Adrenal gland (tissue), 12 donors: ENCODE data around the gene PPP2R5A. TPM values are rescaled to one million over a fixed set of nuclear protein-coding genes. Genes with fewer than 3 reads are reported as not detected.
A peak's percentile ranks its signal among the peaks of the same experiment; 100 is the strongest.

Experiments
- DNase-seq, 7 donors: peaks; one replicate each; pipeline ENCODE4 v3.0.0-alpha.2; 2019 to 2020
- H3K27ac ChIP-seq, 5 donors: fragments of 200-600 bp; sonication (generic) in 4 of 5; 1 replicate in 3 of 5; 2 replicates in 2 of 5; pipeline versions ENCODE4 v1.5.1 to v1.8.0; 2016 to 2020; ENCODE audit warnings: mild to moderate bottlenecking in 1 of 5
- H3K27me3 ChIP-seq: fragments of 200-600 bp; 2 replicates; pipeline ENCODE4 v1.8.0; 2021
- H3K36me3 ChIP-seq, 2 donors: fragments of 200-600 bp; replicated peaks in 1 of 2; 1 replicate in 1 of 2; 2 replicates in 1 of 2; pipeline versions ENCODE4 v1.5.1 to v1.8.0; 2018 to 2022
- H3K4me1 ChIP-seq, 2 donors: fragments of 200-600 bp; replicated peaks in 1 of 2; 1 replicate in 1 of 2; 2 replicates in 1 of 2; pipeline versions ENCODE4 v1.5.1 to v1.8.0; 2018 to 2021
- H3K4me3 ChIP-seq, 4 donors: fragments of 200-600 bp; sonication (generic) in 3 of 4; one replicate each; pipeline ENCODE4 v1.5.1; 2016 to 2018
- H3K9me3 ChIP-seq, 3 donors: fragments of 200-600 bp; sonication (generic) in 1 of 3; replicated peaks in 1 of 3; 1 replicate in 2 of 3; 2 replicates in 1 of 3; pipeline versions ENCODE4 v1.5.1 to v1.8.0; 2016 to 2021
- CTCF ChIP-seq, 6 experiments: fragments of 450-650 bp in 4 of 6; fragments of 200-600 bp in 2 of 6; sonication (generic) in 1 of 6; IDR thresholded peaks; 1 replicate in 5 of 6; 2 replicates in 1 of 6; pipeline versions ENCODE4 v1.5.1 to v1.8.0; 2016 to 2021; ENCODE audit warnings: antibody characterized with exemption in 6 of 6, mild to moderate bottlenecking in 2 of 6, moderate library complexity in 1 of 6
- POLR2A ChIP-seq, 2 donors: fragments of 450-650 bp; IDR thresholded peaks; one replicate each; pipeline ENCODE4 v1.6.1; 2017; ENCODE audit warnings: antibody characterized with exemption in 2 of 2, mild to moderate bottlenecking in 2 of 2, moderate library complexity in 1 of 2
- WGBS, 4 donors: extraction: QIAGEN DNeasy Blood & Tissue Kit in 2 of 4; methylation state at CpG; one replicate each; pipeline versions ENCODE4 v1.1.5 to v1.1.7; 2013 to 2017; 5-methylcytosine and 5-hydroxymethylcytosine counted together
- intact Hi-C, 2 donors: fragments of 100-400 bp; cut with DNase I; formaldehyde crosslinking; loops; one replicate each; pipeline versions ENCODE4 v1.14.1 to v1.15.0; 2022 to 2023
- polyA plus RNA-seq, 3 donors: library from polyadenylated mRNA; stranded (reverse); fragments of 200-250 nt in 2 of 3; fragments of 350-450 nt in 1 of 3; fragmentation: Illumina TruSeq in 1 of 3; extraction: RNeasy Lipid Tissue Mini Kit (QIAGEN cat#74804) in 1 of 3; gene quantifications; one replicate each; pipeline ENCODE4 v1.2.3, GENCODE V29; 2013 to 2014
- total RNA-seq, 9 donors: library from RNA; depleted of rRNA in 4 of 9; stranded (reverse); fragments of >200 nt in 4 of 9; fragments of 120-200 nt in 1 of 9; fragmentation: NEBNext Ultra II Directional in 1 of 9; extraction: Animal tissue kit (Norgen Biotek cat#: 25700) in 1 of 9; gene quantifications; one replicate each; pipeline versions ENCODE4 v1.1.0 to v1.2.4, GENCODE V29; 2013 to 2023
- donor health status: healthy with polysubstance abuse.
- donor health status: Bipolar disorder and iron deficiency.
- donor health status: DM: yes; HTN: yes; CAD: no.
- donor health status: DM: no; HTN: no; CAD: no.
- donor health status: DM: no; HTN: no; CAD: no.
- donor health status: DM: yes; HTN: yes; CAD: no.

The PPP2R5A gene
- total and polyA plus RNA-seq, 12 donors = 11.8 to 27.5 (median 21.1) TPM

DNA sequence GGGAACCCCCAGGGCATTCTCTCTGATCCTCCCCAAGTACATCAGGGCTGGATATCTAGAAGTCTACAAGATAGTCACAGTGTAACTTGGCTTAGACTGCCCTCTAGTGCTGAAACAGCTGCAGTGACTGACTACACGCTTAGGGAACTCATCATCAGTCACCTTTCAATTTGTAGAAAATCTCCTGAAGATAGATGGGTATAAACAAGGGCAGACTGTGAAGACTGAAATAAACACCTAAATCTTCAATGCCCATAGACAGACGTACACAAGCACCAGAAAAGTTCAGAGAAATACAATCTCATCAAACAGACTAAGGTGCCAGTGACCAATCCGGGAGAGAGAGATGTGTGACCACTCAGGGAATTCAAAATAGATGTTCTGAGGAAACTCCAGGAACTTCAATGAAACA, 82.9 kb downstream of the PPP2R5A start:
- intact Hi-C loops = loop anchor here in 1 of 2 donors (5.0 kb wide), 1 partner anchor 296 kb away; no protein-coding TSS in a partner anchor
- WGBS, 4 donors = 71 to 86% (median 73%) methylated on average over 3 of the region's 3 CpGs
- TF ChIP-seq POLR2A (IDR thresholded peaks at IDR 0.05) (no peak), CTCF (IDR thresholded peaks at IDR 0.05) (peak; percentile 41 to 84 (median 80))
- Histone ChIP-seq H3K36me3 (peaks cover 0 to 11% of the 10 kb centered on the region in 2 donors), H3K4me3 (no peak overlapping the region), H3K9me3 (no peaks in the 10 kb centered on the region), H3K4me1 (no peaks in the 10 kb centered on the region), H3K27ac (no peak overlapping the region), H3K27me3 (no peaks in the 10 kb centered on the region)
- DNase-seq = peak; percentile 47 to 81 (median 52)

DNA sequence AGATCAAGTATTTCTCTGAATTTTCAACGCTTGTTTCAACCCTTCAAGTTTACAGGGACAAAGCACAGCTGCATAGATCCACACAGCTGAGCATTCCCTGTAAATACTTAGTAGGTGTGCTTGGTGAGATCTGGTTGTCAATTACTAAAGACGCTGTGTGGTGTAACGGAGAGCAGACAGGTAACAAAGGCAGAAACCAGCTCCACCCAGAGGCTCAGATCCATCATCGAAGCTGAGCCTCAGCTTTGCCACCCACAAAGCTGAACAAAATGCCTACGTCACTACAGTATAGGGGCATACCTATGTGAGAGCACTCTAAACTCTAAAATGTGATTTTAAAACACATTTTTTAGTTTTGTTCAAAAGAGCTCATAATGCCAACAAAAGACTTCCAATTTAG, 90.8 kb downstream of the PPP2R5A start:
- intact Hi-C loops = loop anchor here in 1 of 2 donors (5.0 kb wide), 1 partner anchor 76 kb away; no protein-coding TSS in a partner anchor
- TF ChIP-seq POLR2A (IDR thresholded peaks at IDR 0.05) (no peak), CTCF (IDR thresholded peaks at IDR 0.05) (no peak)

DNA sequence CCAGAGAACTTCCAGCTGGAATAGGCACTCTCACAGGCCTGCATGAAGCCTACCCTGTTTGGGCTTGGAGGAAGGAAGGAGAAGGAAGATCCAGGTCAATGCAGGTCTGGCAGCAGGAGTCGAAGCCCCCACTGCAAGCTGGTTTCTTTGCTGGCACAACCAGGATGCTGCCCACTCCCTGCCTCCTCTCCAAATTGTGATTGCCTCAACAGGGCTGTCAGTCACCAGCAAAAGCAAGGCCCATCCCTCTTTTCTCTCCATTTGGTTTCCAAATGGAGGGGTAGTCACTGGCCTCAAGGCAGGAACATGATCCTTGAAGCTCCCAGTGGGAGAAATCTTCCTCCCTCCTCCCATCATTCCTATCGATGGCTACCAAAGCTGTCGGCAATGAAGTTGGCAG, 92.4 kb downstream of the PPP2R5A start:
- no peak overlapping the region for H3K27ac ChIP-seq
- intact Hi-C loops = loop anchor here in 1 of 2 donors (5.0 kb wide), 1 partner anchor 75 kb away; no protein-coding TSS in a partner anchor
- H3K36me3 ChIP-seq = no peaks in the 10 kb centered on the region
- no peaks in the 10 kb centered on the region for H3K4me1 ChIP-seq
- no peak for DNase-seq
- TF ChIP-seq CTCF (IDR thresholded peaks at IDR 0.05) = no peak
- no peak for TF ChIP-seq POLR2A (IDR thresholded peaks at IDR 0.05)
- no peaks in the 10 kb centered on the region for H3K27me3 ChIP-seq
- H3K4me3 ChIP-seq = no peak overlapping the region
- H3K9me3 ChIP-seq = no peaks in the 10 kb centered on the region
- WGBS, 4 donors = 93 to 100% (median 97%) methylated on average over 2 to 3 of the region's 3 CpGs

More for the DNA sequence above, 90.8 kb downstream of the PPP2R5A start:
- Histone ChIP-seq H3K4me3 (no peak overlapping the region), H3K9me3 (no peaks in the 10 kb centered on the region), H3K36me3 (no peaks in the 10 kb centered on the region), H3K27ac (no peak overlapping the region), H3K4me1 (no peaks in the 10 kb centered on the region), H3K27me3 (no peaks in the 10 kb centered on the region)
- DNase-seq = no peak
- 75 to 94% (median 82%) methylated on average over 5 of the region's 5 CpGs for WGBS, 4 donors

DNA sequence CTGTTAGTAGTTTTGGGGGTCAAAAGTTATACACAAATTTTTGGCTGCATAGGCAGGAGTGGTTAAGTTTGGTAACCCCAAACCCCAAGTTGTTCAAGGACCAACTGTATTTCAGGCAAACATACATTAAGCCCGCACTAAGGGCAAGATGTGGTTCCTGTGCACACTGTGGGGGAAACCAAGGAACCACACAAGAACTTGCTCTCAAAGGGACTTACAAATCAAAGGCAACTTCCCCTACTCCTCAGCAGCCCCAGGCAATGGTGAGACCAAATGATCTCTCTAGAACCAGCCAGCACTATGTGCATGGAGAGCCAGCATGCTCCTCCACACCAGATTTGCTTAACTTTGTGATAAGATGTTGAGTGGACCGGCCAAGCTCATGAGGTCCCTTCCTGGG, 94.2 kb downstream of the PPP2R5A start:
- no peak for TF ChIP-seq POLR2A (IDR thresholded peaks at IDR 0.05)
- no peak for TF ChIP-seq CTCF (IDR thresholded peaks at IDR 0.05)
- Histone ChIP-seq H3K4me3 (no peak overlapping the region), H3K36me3 (no peaks in the 10 kb centered on the region), H3K9me3 (no peaks in the 10 kb centered on the region), H3K27ac (no peak overlapping the region), H3K4me1 (no peaks in the 10 kb centered on the region), H3K27me3 (no peaks in the 10 kb centered on the region)
- no peak for DNase-seq
- WGBS, 4 donors = 87 to 100% (median 97%) methylated on average over 2 of the region's 2 CpGs
- intact Hi-C loops = loop anchor here in 1 of 2 donors (5.0 kb wide), 1 partner anchor 73 kb away; no protein-coding TSS in a partner anchor
